ENCODE measurements around the gene SPATC1L.

The SPATC1L gene

DNA sequence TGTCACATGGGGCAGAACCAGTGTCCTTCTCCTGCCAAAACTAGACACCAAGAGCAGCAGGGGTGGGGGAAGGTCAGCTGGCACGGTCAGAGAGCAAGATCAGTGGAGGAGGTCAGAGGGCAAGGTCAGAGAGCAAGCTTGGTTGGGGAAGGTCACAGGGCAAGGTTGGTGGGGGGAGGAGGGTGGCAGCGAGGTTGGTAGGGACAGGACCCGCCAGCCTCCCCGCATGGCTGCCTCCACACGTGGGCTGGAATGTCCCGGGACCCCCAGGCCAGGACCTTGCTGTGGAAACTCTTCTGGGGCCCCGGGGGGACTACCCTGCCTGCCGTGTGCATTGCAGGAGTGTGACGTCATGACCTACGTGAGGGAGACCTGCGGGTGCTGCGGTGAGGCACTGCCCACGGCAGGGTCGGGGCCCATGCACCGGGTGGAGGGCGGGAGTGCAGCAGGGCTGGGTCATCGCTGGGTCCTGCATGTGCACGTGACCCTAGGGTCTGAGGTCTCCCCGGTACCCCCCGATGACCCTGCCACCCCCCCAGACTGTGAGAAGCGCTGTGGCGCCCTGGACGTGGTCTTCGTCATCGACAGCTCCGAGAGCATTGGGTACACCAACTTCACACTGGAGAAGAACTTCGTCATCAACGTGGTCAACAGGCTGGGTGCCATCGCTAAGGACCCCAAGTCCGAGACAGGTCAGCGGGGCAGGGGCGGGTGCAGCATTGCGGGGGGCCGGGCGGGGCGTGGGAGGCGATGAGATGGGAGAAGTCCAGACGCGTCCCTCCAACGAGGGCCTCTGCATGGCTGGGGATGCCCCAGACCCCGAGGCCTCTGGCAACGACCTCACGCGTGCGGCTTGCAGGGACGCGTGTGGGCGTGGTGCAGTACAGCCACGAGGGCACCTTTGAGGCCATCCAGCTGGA lies 59.1 kb downstream of the SPATC1L start:
- no peak overlapping the region for H3K4me3 ChIP-seq (ENCODE audit: low read depth, low read length)
- no peak for DNase-seq (ENCODE audit: low read depth)
- no peak for TF ChIP-seq MYC (IDR thresholded peaks at IDR 0.05; ENCODE audit: low read depth, low read length)
- no peak for TF ChIP-seq POLR2A (IDR thresholded peaks at IDR 0.05; ENCODE audit: extremely low read depth, insufficient read length)
- TF ChIP-seq, protein P1, sequence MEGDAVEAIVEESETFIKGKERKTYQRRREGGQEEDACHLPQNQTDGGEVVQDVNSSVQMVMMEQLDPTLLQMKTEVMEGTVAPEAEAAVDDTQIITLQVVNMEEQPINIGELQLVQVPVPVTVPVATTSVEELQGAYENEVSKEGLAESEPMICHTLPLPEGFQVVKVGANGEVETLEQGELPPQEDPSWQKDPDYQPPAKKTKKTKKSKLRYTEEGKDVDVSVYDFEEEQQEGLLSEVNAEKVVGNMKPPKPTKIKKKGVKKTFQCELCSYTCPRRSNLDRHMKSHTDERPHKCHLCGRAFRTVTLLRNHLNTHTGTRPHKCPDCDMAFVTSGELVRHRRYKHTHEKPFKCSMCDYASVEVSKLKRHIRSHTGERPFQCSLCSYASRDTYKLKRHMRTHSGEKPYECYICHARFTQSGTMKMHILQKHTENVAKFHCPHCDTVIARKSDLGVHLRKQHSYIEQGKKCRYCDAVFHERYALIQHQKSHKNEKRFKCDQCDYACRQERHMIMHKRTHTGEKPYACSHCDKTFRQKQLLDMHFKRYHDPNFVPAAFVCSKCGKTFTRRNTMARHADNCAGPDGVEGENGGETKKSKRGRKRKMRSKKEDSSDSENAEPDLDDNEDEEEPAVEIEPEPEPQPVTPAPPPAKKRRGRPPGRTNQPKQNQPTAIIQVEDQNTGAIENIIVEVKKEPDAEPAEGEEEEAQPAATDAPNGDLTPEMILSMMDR (IDR thresholded peaks at IDR 0.05; ENCODE audit: low read depth, low read length) = no peak
- TF ChIP-seq, protein P2, sequence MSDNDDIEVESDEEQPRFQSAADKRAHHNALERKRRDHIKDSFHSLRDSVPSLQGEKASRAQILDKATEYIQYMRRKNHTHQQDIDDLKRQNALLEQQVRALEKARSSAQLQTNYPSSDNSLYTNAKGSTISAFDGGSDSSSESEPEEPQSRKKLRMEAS (IDR thresholded peaks at IDR 0.05; ENCODE audit: low read depth, low read length) = no peak

DNA sequence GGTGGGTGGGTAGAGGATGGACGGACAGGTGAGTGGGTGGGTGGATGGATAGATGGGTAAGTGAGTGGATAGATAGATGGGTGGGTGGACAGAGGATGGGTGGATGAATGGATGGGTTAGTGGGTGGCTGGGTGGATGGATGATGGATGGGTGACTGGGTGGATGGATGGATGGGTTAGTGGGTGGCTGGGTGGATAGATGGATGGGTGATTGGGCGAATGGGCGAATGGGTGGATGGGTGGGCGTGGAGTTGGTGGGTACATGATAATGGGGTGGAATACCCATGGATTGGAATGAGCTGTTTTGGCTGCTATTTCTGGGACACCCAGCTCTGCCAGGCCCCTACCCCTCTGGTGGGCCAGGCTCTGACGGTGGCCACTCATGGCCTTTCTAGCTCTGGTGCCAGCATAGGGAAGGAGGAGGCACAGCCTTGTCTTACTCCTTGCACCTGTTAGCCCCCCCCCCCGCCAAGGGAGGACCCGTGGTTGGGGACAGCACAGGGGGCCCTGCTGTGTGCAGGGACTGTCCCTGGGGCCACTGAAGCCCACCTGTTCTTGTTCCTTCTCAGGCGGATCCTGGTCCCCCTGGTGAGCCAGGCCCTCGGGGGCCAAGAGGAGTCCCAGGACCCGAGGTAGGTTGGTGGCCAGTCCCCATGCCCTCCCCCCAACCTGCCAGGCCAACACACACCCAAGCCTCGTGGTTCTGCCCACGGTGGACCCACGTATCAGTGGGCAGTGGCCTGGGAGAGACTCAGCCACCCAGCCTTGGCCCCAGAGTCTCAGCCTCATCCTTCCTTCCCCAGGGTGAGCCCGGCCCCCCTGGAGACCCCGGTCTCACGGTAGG lies 60.0 kb downstream of the SPATC1L start:
- TF ChIP-seq, protein P2 (IDR thresholded peaks at IDR 0.05; ENCODE audit: low read depth, low read length) = no peak
- TF ChIP-seq POLR2A (IDR thresholded peaks at IDR 0.05; ENCODE audit: extremely low read depth, insufficient read length) (no peak), MYC (IDR thresholded peaks at IDR 0.05; ENCODE audit: low read depth, low read length) (no peak)
- TF ChIP-seq, protein P1 (IDR thresholded peaks at IDR 0.05; ENCODE audit: low read depth, low read length) = no peak
- H3K4me3 ChIP-seq (ENCODE audit: low read depth, low read length) = no peak overlapping the region
- DNase-seq (ENCODE audit: low read depth) = no peak

DNA sequence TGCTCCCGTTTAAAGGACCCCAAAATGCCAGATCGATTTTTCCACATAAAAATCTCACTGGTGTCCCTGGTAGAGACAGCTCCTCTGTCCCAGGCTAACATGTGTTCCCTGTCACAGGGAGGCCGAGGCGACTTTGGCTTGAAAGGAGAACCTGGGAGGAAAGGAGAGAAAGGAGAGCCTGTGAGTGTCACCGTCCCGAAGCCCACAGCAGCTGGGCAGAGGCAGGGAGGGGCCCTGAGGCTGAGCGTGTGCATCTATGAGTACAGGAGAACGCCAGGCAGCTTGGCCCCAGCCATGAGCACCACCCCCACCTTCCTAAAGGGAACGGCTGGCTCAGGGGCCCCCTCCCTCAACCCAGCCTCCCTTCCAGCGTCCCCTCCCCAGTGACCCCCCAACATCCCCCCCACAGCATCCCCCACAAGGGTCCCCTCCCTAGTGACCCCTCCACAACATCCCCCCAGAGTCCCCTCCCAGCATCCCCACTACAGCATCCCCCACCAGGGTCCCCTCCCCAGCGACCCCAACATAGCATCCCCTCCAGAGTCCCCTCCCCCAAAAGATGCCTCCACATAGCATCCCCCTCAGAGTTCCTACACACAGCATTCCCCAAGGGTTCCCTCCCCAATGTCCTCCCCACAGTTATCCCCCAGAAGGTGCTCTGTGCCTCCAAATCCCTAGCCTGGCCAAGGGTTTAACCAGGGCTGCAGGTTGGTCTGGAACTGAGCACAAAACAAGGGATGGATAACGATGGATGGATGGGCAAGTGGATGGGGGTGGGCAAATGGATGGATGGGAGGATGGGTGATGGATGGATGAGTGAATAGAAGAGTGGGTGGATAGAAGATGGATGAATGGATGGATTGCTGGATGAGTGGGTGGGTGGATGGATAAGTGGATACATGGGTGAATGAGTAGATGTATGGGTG lies 61.2 kb downstream of the SPATC1L start:
- TF ChIP-seq, protein P1 (IDR thresholded peaks at IDR 0.05; ENCODE audit: low read depth, low read length) = no peak
- no peak for TF ChIP-seq MYC (IDR thresholded peaks at IDR 0.05; ENCODE audit: low read depth, low read length)
- TF ChIP-seq, protein P2 (IDR thresholded peaks at IDR 0.05; ENCODE audit: low read depth, low read length) = no peak
- no peak for TF ChIP-seq POLR2A (IDR thresholded peaks at IDR 0.05; ENCODE audit: extremely low read depth, insufficient read length)
- DNase-seq (ENCODE audit: low read depth) = no peak
- no peak overlapping the region for H3K4me3 ChIP-seq (ENCODE audit: low read depth, low read length)

DNA sequence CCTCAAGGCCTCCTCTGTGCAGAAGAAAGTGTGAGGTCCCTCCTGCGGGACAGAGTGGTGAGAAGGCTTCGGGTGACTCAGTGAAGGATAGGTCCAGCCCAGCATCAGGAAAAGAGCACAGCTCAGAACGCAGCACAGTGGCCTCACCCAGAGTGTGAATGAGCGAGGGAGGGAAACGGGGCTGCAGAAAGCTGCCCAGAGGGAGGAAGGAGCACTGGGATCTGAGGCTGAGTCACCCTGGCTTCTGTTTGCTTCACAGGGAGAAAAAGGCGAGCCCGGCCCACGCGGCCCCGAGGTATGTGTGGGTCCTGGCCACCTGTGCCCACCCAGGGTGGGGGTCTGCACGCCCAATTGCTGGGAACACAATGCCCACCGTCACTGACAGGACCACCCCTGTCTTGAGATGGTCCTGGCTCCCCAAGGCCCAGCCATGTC lies 62.0 kb downstream of the SPATC1L start:
- TF ChIP-seq, protein P1 (IDR thresholded peaks at IDR 0.05; ENCODE audit: low read depth, low read length) = no peak
- no peak for TF ChIP-seq MYC (IDR thresholded peaks at IDR 0.05; ENCODE audit: low read depth, low read length)
- TF ChIP-seq POLR2A (IDR thresholded peaks at IDR 0.05; ENCODE audit: extremely low read depth, insufficient read length) = no peak
- TF ChIP-seq, protein P2 (IDR thresholded peaks at IDR 0.05; ENCODE audit: low read depth, low read length) = no peak
- DNase-seq (ENCODE audit: low read depth) = peak; percentile 34
- no peak overlapping the region for H3K4me3 ChIP-seq (ENCODE audit: low read depth, low read length)

All from NB4 (cell line).